COLO668 (cell line): Measurements from ENCODE around the gene PPIL4.
A peak's percentile ranks its signal among the peaks of the same experiment; 100 is the strongest.
"Not testable (repeated sequence)": the region's sequence is repeated elsewhere in the genome, so short reads cannot be mapped to it uniquely, and the experiment has no call there.

Experiments used
- DNase-seq: peaks from one replicate; lab custom pipeline; 2025; ENCODE audit not compliant: unreplicated experiment; lab: John Stamatoyannopoulos, UW

Gene PPIL4

DNA sequence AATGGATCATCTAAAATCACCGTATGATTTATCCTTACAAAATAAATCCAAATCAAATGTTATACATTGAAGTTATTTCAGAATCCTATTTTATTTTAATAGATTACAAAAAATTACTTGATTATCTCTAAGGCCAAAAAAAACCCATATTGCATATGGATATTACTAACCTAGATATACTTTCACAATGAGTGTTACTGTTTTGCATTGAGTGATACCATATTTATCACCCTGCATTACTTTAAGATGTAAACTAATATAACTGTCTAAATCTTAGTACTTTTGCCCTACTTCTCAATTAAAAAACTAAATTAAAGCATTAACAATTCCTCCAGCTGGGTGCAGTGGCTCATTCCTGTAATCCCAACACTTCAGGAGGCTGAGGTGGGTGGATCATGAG lies 11.1 kb downstream of the PPIL4 start:
- DNase-seq: no peak

DNA sequence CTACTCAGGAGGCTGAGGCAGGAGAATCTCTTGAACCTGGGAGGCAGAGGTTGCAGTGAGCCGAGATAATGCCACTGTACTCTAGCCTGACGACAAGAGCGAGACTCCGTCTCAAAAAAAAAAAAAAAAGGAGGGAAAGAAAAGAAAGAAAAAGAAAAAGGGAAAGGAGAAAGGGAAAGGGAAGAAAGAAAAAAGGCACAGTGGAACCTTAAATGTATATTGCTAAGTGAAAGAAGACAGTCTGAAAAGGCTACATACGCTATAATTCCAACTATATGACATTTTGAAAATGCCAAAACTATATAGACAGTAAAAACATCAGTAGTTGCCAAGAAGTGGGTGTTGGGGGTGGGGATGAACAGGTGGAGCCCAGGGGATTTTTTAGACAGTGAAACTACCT lies 16.2 kb downstream of the PPIL4 start:
- no peak for DNase-seq

DNA sequence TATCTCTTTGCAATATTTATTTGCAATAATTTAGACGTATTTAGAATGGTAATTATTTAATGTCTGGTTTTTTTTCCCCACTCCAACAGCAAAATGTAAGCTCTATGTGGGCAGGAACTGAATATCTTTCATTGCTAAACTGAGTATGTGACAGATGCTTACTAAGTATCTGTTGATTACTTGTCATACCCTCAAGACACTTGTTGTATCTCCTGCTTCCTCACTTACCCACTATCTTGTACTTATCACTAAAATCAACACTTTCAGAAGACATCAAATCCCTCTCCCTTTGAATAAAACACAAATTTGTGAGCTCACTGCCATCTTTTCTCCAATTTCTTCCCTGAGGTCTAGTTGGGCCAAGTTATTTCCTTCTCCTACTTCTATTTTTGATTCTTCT lies 30.3 kb downstream of the PPIL4 start:
- DNase-seq: no peak

GRCh38 chr6:149513915-149514314 lies 31.9 kb downstream of the PPIL4 start:
- DNase-seq: no peak

- no peak for DNase-seq
These were observed 34.9 kb downstream of the PPIL4 start for GRCh38 chr6:149510793-149511512.

DNA sequence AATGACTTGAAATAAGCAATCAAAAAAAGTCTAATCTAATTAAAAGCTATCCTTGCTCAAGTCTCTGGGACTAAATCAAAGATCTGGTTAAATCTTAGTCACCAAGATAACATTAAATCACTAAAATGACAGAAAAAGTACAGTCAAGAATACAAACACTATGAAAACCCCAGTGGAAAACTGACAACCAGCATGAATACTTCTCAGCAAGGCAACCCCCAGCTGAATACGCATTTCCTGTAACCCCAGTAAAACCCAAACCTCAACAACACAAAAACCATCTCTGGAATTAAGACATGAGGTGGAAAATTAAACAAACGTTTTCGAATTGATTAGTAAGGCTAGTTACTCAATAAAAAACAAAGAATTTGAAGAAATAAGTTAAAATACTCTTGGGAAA lies 37.4 kb downstream of the PPIL4 start:
- DNase-seq: no peak

- no peak for DNase-seq
These were observed 42.0 kb downstream of the PPIL4 start for GRCh38 chr6:149503872-149504271.

- DNase-seq: no peak
These were observed 42.6 kb downstream of the PPIL4 start for GRCh38 chr6:149503276-149503675.

DNA sequence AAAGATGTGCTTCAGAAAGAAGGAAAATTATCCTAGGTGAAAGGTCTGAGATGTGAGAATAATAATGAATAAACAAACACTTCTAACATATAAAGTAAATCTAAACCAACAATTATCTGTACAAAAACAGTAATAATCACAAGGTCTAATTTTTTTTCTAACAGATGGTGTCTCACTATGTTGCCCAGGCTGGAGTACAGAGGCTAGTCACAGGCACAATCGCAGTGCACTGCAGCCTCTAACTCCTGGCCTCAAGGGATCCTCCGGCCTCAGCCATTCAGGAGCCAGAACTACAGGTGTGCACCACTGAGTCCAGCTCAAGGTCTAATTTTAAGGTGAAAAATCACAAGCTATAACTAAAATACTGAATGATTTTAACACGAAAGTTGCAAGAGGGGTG lies 44.1 kb downstream of the PPIL4 start:
- DNase-seq: no peak

DNA sequence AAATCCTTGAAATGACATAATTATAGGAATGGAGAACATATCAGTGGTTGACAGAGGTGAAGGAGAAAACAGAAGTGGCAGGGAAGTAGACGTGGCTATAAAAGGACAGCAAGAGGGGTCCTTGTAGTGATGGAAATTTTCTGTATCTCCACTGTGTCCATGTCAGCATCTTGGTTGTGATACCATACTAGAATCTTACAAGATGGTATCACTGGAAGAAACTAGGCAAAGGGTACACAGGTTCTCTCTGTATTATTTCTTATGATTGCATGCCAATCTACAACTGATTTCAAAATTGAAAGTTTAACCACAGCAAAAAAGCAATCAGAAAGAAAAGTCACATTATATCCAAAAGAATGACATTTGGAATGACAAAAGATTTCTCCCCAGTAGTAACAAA lies 44.6 kb downstream of the PPIL4 start:
- no peak for DNase-seq

- no peak for DNase-seq
These were observed 45.7 kb downstream of the PPIL4 start for GRCh38 chr6:149500096-149500495.

DNA sequence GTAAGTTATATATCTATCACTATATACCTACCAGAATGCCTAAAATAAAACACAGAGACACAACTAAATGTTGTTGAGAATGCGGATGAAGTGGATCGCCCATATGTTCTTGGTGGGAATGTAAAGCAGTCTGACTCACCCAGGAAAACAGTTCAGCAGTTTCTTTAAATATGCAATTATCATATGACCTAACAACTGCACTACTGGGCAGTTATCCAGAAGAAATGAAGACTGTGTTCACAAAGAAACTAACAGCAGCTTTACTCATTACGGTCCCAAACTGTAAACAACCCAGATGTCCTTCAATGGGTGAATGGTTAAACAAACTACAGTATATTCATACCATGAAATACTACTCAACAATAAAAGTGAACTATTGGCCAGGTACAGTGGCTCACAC lies 46.8 kb downstream of the PPIL4 start:
- no peak for DNase-seq

- DNase-seq: no peak
These were observed 48.5 kb downstream of the PPIL4 start for GRCh38 chr6:149497365-149497764.

DNA sequence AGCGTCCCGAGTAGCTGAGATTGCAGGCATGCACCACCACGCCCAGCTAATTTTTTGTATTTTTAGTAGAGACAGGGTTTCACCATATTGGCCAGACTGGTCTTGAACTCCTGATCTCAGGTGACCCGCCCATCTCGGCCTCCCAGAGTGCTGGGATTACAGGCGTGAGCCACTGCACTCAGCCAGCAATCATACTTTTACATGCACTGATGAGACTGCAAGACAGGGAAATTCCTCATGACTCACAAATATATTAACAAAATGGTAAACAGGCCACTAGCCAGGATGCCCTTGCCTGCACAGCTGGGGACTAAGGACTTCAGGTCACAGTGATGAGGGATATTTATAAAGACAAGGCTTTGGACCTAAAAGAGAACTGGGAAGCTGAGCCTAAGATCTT lies 49.2 kb downstream of the PPIL4 start:
- not testable (repeated sequence) for DNase-seq

DNA sequence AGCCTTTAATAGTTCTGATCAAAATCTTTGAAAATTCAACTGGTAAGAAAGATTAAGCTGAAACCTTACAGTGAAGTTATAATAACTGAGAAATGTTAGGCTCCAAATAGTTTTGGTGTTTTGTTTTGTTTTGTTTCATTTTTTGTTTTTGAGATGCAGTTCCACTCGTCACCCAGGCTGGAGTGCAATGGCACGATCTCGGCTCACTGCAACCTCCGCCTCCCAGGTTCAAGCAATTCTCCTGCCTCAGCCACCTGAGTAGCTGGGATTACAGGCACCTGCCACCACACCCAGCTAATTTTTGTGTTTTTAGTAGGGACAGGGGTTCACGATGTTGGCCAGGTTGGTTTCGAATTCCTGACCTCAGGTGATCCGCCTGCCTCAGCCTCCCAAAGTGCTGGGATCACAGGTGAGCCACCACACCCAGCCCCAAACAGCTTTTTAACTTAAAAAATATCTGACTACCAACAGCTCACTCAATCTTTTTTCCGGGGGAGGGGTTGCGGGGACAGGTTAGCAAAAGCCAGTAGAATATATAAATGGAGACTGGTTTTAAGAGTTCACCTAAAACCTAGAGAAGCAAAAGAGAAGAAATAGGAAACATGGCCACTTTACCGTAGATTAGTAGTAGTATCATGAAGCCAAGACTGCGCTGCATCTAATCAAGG lies 50.4 kb downstream of the PPIL4 start:
- DNase-seq: not testable (repeated sequence)

DNA sequence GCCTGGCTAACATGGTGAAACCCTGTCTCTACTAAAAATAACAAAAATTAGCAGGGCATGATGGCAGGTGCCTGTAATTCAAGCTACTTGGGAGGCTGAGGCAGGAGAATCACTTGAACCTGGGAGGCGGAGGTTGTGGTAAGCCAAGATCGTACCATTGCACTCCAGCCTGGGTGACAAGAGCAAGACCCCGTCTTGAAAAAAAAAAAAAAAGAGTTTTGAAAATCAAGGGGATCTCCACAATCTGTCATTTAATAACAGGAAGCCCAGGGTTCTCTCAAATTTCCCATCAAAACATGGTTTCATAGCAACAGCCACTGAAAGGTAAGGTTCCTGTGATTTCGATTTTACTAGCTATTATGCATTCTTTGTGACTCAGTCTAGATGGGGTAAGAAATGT lies 51.0 kb downstream of the PPIL4 start:
- DNase-seq: not testable (repeated sequence)

DNA sequence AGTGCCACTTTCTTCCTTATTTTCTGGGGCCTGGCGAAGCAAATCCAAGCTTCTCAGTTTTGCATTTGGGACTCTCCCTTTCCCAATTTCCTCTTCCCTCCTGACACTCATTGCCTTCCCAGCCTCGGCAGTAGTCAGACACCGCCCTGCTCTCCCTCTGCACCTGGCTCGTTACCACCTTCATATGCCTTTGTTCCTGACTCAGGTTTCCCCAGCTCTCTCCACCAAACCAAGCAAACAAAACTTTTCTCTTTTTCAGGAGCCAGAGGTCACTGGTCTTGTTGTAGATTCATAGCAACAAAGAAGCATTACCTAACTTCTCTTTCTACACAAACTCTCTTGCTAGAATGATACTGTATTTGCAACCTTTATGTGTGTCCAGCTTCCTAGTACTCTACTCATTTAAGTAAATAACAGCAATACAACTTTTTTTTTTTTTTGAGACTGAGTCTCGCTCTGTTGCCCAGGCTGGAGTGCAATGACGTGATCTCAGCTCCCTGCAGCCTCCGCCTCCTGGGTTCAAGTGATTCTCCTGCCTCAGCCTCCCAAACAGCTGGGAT lies 52.0 kb downstream of the PPIL4 start:
- DNase-seq: peak; percentile 16

- DNase-seq: no peak
These were observed 53.0 kb downstream of the PPIL4 start for GRCh38 chr6:149492798-149493343.

DNA sequence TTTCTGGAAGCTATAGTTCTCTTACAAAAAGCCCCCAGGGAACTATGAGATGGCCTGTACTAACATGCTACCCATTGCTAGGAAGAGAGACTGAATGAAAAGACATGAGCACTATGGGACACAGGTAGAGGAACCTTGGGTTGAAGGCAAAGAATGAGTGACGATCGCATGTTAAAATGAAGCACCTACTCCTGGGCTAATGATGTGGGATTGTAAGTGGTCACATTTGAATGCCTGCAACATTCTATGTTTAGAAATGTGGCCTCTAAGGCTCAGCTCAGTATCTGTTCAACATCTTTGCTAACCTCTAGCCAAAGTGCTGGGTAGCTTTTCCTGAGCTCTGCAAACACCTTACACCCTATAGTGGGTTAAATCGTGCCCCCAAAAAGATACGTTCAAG lies 55.9 kb downstream of the PPIL4 start:
- no peak for DNase-seq

DNA sequence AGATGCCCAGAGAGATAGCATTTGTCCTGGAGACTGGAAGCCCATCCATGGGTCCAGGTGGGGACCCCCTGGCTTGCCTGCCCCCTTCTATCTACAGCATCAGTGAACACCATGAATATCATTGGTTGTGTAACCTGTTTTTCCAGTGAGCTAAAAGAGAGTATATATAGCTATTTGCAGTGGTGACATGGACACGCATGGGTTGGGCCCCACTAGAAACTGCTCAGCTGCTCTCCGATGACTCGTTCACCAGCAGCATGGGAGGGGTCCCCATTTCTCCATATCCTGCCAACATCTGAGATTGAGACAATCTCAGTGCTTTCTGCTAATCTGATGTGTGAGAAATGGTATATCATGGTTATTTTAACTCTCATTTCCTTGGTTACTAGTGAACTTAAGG lies 57.0 kb downstream of the PPIL4 start:
- DNase-seq: peak; percentile 14

DNA sequence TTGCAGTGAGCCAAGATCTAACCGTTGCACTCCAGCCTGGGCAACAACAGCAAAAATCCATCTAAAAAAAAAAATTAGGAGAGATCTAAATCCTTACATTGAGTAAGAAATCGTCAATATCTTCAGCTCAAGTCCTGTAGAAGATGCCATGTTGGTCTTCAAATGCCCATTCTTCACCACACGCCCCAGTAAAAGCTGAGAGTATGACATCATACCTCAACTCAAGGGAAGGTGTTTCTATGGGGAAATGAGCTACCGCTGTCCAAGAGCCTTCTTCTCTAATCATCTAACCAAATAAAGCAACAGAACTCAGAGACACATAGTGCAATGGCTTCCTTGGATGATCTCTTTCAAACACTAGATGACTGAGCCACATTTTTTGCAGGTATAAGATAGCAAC lies 58.5 kb downstream of the PPIL4 start:
- DNase-seq: no peak
